Fibroblast of skin of scalp (primary cell): ENCODE measurements around the gene ALDH9A1. TPM values are rescaled to one million over a fixed set of nuclear protein-coding genes. Genes with fewer than 3 reads are reported as not detected.
A peak's percentile ranks its signal among the peaks of the same experiment; 100 is the strongest.
"Not testable (repeated sequence)": the region's sequence is repeated elsewhere in the genome, so short reads cannot be mapped to it uniquely, and the experiment has no call there.

Experiments
- DNase-seq: peaks from one replicate; pipeline ENCODE4 v3.0.0-alpha.2; 2013
- polyA plus RNA-seq, 2 experiments: library from polyadenylated mRNA; unstranded; fragments of 120-200 nt; gene quantifications; one replicate each; pipeline ENCODE4 v1.2.1, GENCODE V29; 2013; ENCODE audit not compliant: insufficient read length in 2 of 2

ALDH9A1 gene
- 46.1 TPM for polyA plus RNA-seq (2013, experiment 1 of 2; ENCODE audit: insufficient read length)
- polyA plus RNA-seq (2013, experiment 2 of 2; ENCODE audit: insufficient read length), result 53.8 TPM

GRCh38 chr1:165697881-165698760 is at the start of gene ALDH9A1:
TSS of gene ALDH9A1 (minus strand) at chr1:165698562. CDS start at chr1:165698558, 4 bp downstream.
- peak; percentile 89 for DNase-seq

GRCh38 chr1:165747632-165748447 is 49.5 kb upstream of the ALDH9A1 start:
- DNase-seq, result no peak

GRCh38 chr1:165744913-165745312 is 46.6 kb upstream of the ALDH9A1 start:
- DNase-seq, result not testable (repeated sequence)

- DNase-seq, result no peak
Measured at GRCh38 chr1:165742194-165742593, 43.8 kb upstream of the ALDH9A1 start.

- DNase-seq, result no peak
Measured at GRCh38 chr1:165738794-165739193, 40.4 kb upstream of the ALDH9A1 start.

- DNase-seq, result peak; percentile 37
Measured at GRCh38 chr1:165737196-165737595, 38.8 kb upstream of the ALDH9A1 start.

GRCh38 chr1:165734906-165735305 is 36.5 kb upstream of the ALDH9A1 start:
- DNase-seq, result no peak

- DNase-seq, result no peak
Measured at GRCh38 chr1:165726841-165727240, 28.5 kb upstream of the ALDH9A1 start.

- DNase-seq, result no peak
Measured at GRCh38 chr1:165726169-165726568, 27.8 kb upstream of the ALDH9A1 start.

- DNase-seq, result peak; percentile 70
Measured at GRCh38 chr1:165717918-165718515, 19.7 kb upstream of the ALDH9A1 start.

GRCh38 chr1:165716265-165717051 is 18.1 kb upstream of the ALDH9A1 start:
- DNase-seq, result not testable (repeated sequence)

GRCh38 chr1:165712764-165713163 is 14.4 kb upstream of the ALDH9A1 start:
- DNase-seq, result no peak

- no peak for DNase-seq
Measured at GRCh38 chr1:165707984-165708706, 9.8 kb upstream of the ALDH9A1 start.

- DNase-seq, result no peak
Measured at GRCh38 chr1:165703648-165704047, 5.3 kb upstream of the ALDH9A1 start.

GRCh38 chr1:165701922-165702321 is 3.6 kb upstream of the ALDH9A1 start:
- not testable (repeated sequence) for DNase-seq

- no peak for DNase-seq
Measured at GRCh38 chr1:165699577-165699976, 1.2 kb upstream of the ALDH9A1 start.

- no peak for DNase-seq
Measured at GRCh38 chr1:165698761-165699052, 345 bp upstream of the ALDH9A1 start.

GRCh38 chr1:165697491-165697880 is 876 bp downstream of the ALDH9A1 start:
- peak; percentile 1 for DNase-seq

- DNase-seq, result peak; percentile 85
Measured at GRCh38 chr1:165696625-165697100, 1.7 kb downstream of the ALDH9A1 start.

- DNase-seq, result no peak
Measured at GRCh38 chr1:165695031-165695430, 3.3 kb downstream of the ALDH9A1 start.

- DNase-seq, result no peak
Measured at GRCh38 chr1:165688046-165688445, 10.3 kb downstream of the ALDH9A1 start.
